ENCODE data around the gene COBL.
"Not testable (repeated sequence)": the region's sequence is repeated elsewhere in the genome, so short reads cannot be mapped to it uniquely, and the experiment has no call there.

COBL gene

DNA sequence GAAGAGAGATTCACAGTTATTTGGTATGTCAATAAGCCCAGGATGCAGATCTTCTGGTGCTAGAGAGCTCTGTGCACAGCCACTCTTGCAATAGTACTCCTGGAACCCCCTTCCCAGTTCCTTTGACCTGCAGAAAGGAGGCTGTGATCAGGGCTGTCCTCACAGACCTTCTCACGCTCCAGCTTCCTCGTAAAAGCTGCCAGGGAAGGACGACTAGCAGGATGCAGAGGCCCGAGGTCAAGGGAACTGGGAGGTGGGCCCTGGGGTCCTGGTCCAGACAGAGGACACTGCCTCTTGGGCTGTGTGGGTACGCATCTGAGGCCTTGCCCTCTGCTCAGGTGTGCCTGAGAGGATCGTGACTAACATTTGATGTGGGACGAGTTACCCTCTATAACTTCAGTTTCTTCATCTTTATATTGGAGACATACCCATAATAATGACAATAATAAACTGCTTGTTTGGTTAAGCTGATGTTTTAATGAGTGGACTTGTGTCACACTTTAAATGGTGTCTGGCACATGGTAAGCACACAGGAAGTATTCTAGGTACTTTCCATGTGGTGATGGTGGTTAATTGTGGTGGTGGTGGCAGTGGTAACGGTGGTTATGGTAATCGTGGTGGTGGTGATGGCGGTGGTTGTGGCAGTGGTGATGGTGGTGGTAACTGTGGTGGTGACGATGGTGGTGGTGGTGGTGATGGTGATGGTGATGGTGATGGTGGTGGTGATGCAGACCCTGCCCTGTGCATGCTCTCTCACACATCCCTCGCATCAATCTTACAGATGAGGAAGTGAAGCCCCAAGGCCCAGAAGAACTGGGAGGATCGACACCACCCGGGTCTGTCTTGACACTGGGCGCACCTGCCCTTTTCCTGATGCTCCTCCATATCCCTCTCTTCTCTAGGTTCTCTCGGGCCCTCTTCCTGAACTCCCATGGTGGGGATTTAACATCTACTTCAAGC lies 298.8 kb downstream of the COBL start:
- DNase-seq = no peak

- DNase-seq = no peak
Measured at GRCh38 chr7:51016546-51016945, 300.1 kb downstream of the COBL start.

- no peak for DNase-seq
Measured at GRCh38 chr7:51015581-51015980, 301.0 kb downstream of the COBL start.

- DNase-seq = no peak
Measured at GRCh38 chr7:51014811-51015210, 301.8 kb downstream of the COBL start.

- no peak for DNase-seq
Measured at GRCh38 chr7:51013861-51014511, 302.6 kb downstream of the COBL start.

DNA sequence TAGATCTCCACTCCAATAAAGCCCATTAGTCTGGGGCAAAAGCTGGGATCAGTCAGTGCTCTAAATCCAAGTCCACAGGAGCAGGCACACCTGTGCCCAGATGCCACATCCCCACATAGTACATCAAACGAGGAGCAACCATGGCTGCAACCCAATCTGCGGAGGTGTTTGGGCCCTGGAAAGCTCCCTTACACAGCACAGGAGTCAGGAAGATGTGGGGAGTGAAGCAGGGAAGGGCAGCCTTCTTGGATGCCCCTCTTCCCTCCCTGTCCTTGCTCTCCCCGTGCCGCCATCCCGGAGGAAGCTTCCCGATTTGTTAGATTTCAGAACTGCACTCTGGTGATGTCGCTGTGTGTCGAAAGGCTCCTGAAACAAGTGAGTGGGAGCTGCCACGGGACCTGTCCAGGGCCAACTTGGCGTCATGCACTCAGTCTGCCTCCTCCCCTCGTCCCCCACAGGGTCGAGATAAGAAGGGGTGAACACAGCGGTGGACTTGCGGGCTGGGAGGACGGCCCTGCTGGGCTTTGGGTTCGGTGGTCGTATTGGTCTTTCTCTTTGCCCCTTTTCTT lies 303.3 kb downstream of the COBL start:
- DNase-seq = no peak

DNA sequence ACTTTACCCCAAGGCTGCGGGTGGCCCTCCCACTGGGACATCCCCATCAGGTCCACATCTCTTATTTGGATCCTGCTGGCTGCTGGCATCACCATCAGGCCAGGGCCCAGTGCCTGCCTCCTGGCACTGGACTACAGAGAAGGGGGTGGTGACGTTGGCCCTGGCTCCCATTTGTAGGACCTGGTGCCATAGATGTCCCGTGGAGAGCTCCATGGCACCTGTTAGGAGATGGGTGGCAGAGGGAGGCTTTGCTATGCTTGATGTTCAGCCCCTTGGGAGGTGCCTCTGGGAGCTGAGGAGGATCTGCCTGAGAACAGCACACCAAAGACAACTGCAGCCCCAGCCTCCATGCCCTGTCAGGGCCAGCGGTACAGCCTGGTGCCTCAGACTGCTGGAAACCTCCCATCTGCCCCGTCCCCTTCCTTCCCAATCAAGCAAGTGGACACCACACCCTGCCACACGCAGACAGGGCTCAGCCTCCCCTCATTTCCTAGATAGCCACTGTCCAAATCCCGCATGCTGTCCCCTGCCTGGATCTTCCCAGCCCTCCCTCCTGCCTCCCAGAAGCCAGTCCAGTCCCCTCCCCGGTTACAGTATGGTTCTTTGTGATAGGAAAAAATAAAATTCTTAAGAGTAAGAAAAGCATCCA lies 303.9 kb downstream of the COBL start:
- no peak for DNase-seq

- DNase-seq = no peak
Measured at GRCh38 chr7:51011710-51012350, 304.8 kb downstream of the COBL start.

DNA sequence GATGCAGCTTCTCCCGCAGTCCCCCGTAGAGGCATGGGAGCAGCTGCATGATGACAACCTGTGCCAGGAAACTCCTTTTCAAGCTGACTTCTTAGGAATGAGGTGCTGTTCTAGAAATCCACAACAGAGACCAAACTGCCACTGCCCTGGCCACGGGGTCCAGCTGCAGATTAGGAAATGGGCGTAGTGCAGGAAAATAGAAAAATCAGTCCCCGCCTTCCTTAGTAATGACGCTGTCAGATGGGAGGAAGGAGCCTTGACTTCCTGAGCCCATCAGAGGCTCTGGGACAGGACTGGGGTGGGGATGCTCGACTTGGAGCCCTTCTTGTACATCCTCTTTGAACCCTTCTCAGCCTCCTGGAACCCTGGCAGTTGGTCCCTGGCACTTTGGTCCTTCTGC lies 306.1 kb downstream of the COBL start:
- no peak for DNase-seq

DNA sequence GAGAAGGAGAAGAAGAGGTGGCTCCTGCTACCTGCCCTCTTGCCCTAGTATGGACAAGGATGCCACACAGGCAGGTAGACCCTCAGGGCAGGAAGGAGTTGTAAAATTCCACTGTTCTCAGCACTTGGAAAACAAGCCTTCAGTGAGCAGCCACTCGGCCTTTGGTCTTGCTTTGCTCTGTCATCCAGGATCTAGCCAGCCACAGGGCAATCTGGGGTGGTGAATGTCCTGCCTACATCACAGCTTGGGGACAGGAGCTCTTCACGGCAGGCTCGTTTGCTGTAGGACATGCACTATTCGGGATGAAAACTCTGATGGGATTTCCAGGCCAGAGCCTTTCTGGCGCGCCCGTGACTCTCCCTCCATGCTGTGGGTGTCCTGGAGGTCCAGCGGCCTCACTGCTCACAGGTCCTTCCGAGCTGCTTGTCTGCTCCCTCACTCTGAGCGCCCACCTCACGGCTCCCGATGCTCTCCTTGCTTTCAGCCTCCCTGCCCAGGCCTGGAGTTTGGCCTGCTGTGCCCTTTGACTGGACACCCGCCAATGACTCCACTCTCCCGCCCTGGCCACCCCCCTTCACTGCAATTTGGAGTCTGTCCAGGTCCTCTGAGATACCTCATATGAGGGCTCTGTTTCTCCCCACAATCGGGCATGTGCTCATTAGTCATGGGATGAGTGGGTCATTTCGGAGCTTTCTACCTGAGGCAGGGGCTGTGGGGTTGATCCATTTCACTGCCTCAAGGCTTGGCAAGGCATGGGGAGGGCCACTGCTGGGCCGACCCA lies 306.7 kb downstream of the COBL start:
- no peak for DNase-seq

GRCh38 chr7:51007551-51008505 lies 308.8 kb downstream of the COBL start:
- no peak for DNase-seq

DNA sequence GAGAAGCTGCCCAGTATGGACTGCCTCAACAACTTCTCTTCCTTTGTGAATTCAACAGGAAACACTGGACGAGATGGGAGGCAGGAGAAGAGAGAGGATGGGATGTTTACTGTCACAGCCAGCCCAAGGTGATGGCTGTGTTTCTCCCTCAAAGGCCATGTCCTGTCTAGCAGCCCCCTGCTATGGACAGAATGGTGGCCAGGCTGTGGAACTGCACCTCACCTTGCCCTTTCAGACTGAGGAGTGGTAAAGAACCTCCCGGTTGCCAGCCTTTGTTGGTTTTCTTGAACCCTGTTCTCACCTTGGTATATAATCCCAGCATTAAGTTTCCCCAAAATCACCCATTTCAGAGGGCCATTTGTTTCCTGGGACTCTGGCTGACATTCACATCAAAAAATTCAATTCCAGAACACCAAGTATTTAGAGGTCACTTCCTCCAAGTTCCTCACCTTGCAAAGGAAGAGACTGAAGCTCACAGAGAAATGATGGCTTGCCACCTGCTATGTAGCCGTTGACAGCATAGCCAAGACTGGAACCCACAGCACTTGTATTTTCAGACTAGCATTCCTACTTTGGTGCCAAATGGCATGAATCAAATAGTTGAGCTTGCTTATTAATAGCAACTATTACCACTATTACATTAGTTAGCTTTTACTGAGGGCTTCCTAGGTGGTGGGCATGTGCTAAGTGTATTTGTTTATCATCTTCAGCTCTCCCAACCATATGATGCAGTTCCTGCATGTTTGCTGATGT lies 309.9 kb downstream of the COBL start:
- no peak for DNase-seq

DNA sequence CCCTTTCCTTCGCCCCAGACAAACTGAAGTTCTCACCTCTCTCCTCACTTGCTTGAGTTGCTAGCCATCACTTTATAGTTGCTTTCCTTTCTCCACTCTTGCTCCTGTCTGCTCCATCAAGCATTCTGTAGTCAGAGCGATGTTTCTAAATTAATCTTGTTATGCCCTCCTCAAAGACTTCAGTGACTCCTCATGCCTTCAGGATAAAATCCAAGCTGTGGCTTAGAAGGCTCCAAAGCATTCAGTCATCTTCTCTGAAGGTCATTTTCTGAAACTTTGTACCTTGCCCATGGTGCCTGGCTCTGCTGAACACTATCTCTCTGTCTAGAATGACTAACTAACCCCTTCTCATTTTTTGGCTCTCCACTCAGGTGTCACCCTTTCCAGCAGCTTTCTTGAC lies 311.5 kb downstream of the COBL start:
- DNase-seq = no peak

DNA sequence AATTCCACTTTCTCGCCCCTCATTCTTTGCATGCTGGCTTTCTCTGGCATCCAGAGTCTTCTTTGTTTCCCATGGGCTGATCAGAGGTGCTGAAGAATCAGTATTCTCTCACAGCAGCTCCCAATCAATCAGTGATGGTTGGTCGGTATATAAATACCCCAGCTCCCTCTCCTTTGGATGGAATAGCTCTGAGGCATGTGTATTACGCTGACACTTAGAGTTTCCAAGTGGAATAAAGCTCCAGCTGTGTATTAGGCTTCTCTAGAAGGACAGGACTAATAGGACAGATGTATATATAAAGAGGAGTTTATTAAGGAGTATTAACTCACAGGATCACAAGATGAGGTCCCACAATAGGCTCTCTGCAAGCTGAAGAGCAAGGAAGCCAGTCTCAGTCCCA lies 315.7 kb downstream of the COBL start:
- DNase-seq = no peak

- no peak for DNase-seq
Measured at GRCh38 chr7:50994753-50995319, 321.8 kb downstream of the COBL start.

DNA sequence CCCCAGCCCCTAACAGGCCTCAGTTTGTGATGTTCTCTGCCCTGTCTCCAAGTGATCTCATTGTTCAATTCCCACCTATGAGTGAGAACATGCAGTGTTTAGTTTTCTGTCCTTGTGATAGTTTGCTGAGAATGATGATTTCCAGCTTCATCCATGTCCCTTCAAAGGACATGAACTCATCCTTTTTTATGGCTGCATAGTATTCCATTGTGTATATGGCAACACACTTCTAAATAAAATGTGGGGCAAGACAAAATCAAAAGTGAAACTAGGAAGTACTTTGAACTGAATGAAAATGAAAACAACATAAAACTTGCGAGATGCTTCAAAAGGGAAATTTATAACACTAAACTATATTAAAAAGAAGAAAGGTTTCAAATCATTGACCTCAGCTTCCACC lies 326.4 kb downstream of the COBL start:
- not testable (repeated sequence) for DNase-seq

GRCh38 chr7:50988988-50989387 lies 327.6 kb downstream of the COBL start:
- no peak for DNase-seq

- no peak for DNase-seq
Measured at GRCh38 chr7:50988465-50988864, 328.1 kb downstream of the COBL start.

GRCh38 chr7:50985096-50985495 lies 331.5 kb downstream of the COBL start:
- no peak for DNase-seq

GRCh38 chr7:50983850-50984249 lies 332.8 kb downstream of the COBL start:
- no peak for DNase-seq

Measured in stimulated activated CD4-positive, alpha-beta T cell treated with anti-CD3 and anti-CD28 coated beads, Interleukin-4, amount 100 ng/mL, for 1 hour (primary cell).